Occipital lobe (tissue), 2 donors: Measurements from ENCODE around the gene C6orf89. TPM values are rescaled to one million over a fixed set of nuclear protein-coding genes. Genes with fewer than 3 reads are reported as not detected.

Experiments used
- DNase-seq: peaks from one replicate; lab custom pipeline; 2025; lab: John Stamatoyannopoulos, UW
- total RNA-seq: library from RNA; depleted of rRNA; stranded (reverse); fragments of >200 nt; gene quantifications from one replicate; pipeline ENCODE4 v1.2.3, GENCODE V29; 2014

Gene C6orf89
- total RNA-seq, 1 donor from 2014 or later, result 36.2 TPM

- no peak for DNase-seq
Measured at GRCh38 chr6:36968266-36968977, 82.7 kb downstream of the C6orf89 start.

GRCh38 chr6:36969240-36969691, 83.5 kb downstream of the C6orf89 start:
- DNase-seq, result no peak

GRCh38 chr6:36969988-36970891, 84.5 kb downstream of the C6orf89 start:
- no peak for DNase-seq

GRCh38 chr6:36970892-36971842, 85.4 kb downstream of the C6orf89 start:
- no peak for DNase-seq

GRCh38 chr6:36971921-36972673, 86.3 kb downstream of the C6orf89 start:
- no peak for DNase-seq

GRCh38 chr6:36973190-36973589, 87.4 kb downstream of the C6orf89 start:
- no peak for DNase-seq

- DNase-seq, result no peak
Measured at GRCh38 chr6:36973647-36974046, 87.9 kb downstream of the C6orf89 start.

- no peak for DNase-seq
Measured at GRCh38 chr6:36975231-36976006, 89.7 kb downstream of the C6orf89 start.

- DNase-seq, result no peak
Measured at GRCh38 chr6:36976007-36976264, 90.2 kb downstream of the C6orf89 start.

- DNase-seq, result no peak
Measured at GRCh38 chr6:36976509-36976908, 90.8 kb downstream of the C6orf89 start.

- DNase-seq, result no peak
Measured at GRCh38 chr6:36976931-36977330, 91.2 kb downstream of the C6orf89 start.

- no peak for DNase-seq
Measured at GRCh38 chr6:36977470-36977941, 91.8 kb downstream of the C6orf89 start.

Other genes with a start within 250 kb of the C6orf89 start
- gene CDKN1A, start 207.2 kb upstream of the C6orf89 start, total RNA-seq, result 2.0 TPM
- not detected for gene RAB44, start 188.1 kb upstream of the C6orf89 start, total RNA-seq
- gene CPNE5, start 46.5 kb upstream of the C6orf89 start, total RNA-seq, result 4.8 TPM
- 35.7 TPM for gene PPIL1, start 11.1 kb upstream of the C6orf89 start, total RNA-seq
- 0.78 TPM for gene PI16, start 68.8 kb downstream of the C6orf89 start, total RNA-seq
- 133 TPM for gene MTCH1, start 100.2 kb downstream of the C6orf89 start, total RNA-seq
- gene FGD2, start 119.7 kb downstream of the C6orf89 start, total RNA-seq, result 2.0 TPM